ENCODE measurements around the gene MNAT1.
"Not testable (repeated sequence)": the region's sequence is repeated elsewhere in the genome, so short reads cannot be mapped to it uniquely, and the experiment has no call there.

Gene MNAT1

DNA sequence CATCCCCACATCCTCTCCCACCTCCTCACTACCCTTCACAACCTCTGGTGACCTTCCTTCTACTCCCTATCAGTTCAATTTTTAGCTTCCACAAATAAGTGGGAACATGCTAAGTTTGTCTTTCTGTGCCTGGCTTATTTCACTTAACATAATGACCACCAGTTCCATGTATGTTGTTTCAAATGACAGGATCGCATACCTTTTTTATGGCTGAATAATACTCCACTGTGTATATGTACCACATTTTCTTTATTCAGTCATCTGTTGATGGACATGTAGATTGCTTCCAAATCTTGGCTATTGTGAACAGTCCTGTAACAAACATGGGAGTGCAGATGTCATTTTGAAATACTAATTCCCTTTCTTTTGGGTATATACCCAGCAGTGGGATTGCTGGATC lies 147.7 kb downstream of the MNAT1 start:
- DNase-seq (ENCODE audit: low spot score), result no peak

- no peak for DNase-seq (ENCODE audit: low spot score)
Measured at GRCh38 chr14:60884134-60884533, 149.6 kb downstream of the MNAT1 start.

GRCh38 chr14:60890636-60891035 lies 156.1 kb downstream of the MNAT1 start:
- DNase-seq (ENCODE audit: low spot score), result not testable (repeated sequence)

GRCh38 chr14:60893911-60894310 lies 159.3 kb downstream of the MNAT1 start:
- no peak for DNase-seq (ENCODE audit: low spot score)

DNA sequence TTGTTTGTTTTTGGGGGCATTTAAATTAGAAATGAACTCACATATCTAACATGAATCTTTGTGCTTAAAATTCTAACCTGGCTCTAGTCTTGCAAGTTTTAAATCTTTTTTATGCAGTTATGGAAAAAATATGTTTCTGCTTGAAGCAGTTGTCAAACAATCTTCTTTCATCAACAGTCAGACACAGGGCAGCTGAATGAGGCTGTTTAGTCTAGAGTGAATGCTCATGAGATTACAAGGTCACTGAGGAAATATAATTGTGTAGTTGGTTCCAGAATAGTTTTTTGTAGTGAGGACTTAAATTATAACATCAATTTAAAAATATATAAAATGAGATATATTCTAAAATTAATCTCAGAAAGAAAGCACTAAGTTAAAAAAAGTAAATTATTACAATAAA lies 169.8 kb downstream of the MNAT1 start:
- no peak for DNase-seq (ENCODE audit: low spot score)

- no peak for DNase-seq (ENCODE audit: low spot score)
Measured at GRCh38 chr14:60905923-60906322, 171.4 kb downstream of the MNAT1 start.

DNA sequence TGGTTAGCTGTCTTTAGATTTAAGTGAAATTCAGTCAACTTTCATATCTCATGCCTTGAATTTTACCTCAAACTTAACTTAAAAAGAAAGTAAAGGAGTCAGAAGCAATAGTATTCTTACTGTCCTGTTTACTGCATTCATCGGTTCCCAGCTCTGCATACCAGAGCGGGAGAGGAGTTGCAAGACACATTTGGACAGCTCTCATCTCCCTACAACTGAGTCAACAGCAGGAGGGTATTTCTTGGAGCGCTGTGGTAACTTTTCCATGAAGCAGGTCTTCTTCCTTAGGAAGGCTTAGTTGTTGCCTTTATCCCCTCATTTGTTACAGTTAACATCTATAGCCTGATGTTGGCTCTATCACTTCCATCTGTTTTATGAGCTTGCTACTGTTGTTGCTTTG lies 181.2 kb downstream of the MNAT1 start:
- no peak for DNase-seq (ENCODE audit: low spot score)

GRCh38 chr14:60922050-60922449 lies 187.5 kb downstream of the MNAT1 start:
- no peak for DNase-seq (ENCODE audit: low spot score)

- no peak for DNase-seq (ENCODE audit: low spot score)
Measured at GRCh38 chr14:60925286-60925685, 190.7 kb downstream of the MNAT1 start.

- DNase-seq (ENCODE audit: low spot score), result no peak
Measured at GRCh38 chr14:60926002-60926401, 191.4 kb downstream of the MNAT1 start.

GRCh38 chr14:60931218-60931617 lies 196.7 kb downstream of the MNAT1 start:
- DNase-seq (ENCODE audit: low spot score), result no peak

- DNase-seq (ENCODE audit: low spot score), result peak; percentile 27
Measured at GRCh38 chr14:60933920-60934655, 199.5 kb downstream of the MNAT1 start.

- DNase-seq (ENCODE audit: low spot score), result no peak
Measured at GRCh38 chr14:60935319-60935718, 200.8 kb downstream of the MNAT1 start.

GRCh38 chr14:60943637-60944032 lies 209.1 kb downstream of the MNAT1 start:
- DNase-seq (ENCODE audit: low spot score), result no peak

DNA sequence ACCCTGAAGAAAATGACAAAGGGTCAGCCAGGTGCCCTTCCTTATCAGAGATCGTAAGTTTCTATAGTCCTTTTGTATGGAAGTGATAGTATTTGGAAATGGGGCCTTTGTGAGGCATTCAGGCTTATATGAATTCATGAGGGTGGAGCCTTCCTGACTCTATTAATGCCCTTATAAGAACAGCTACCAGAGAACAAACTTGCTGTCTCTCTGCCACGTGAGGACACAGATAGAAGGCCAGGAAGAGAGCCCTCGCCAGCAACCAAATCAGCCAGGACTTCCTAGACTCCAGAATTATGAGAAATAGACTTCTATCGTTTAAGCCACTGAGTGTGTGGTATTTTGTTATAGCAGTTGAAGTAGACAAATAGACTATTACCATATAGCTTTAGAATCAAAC lies 209.6 kb downstream of the MNAT1 start:
- DNase-seq (ENCODE audit: low spot score), result no peak

GRCh38 chr14:60945984-60946383 lies 211.4 kb downstream of the MNAT1 start:
- DNase-seq (ENCODE audit: low spot score), result no peak

DNA sequence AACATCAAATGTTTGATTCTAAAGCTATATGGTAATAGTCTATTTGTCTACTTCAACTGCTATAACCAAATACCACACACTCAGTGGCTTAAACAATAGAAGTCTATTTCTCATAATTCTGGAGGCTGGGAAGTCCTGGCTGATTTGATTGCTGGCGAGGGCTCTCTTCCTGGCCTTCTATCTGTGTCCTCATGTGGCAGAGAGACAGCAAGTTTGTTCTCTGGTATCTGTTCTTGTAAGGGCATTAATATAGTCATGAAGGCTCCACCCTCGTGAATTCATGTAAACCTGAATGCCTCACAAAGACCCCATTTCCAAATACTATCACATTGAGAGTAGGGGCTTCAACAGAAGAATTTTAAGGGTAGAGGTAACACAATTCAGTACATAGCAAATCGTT lies 212.2 kb downstream of the MNAT1 start:
- DNase-seq (ENCODE audit: low spot score), result no peak

DNA sequence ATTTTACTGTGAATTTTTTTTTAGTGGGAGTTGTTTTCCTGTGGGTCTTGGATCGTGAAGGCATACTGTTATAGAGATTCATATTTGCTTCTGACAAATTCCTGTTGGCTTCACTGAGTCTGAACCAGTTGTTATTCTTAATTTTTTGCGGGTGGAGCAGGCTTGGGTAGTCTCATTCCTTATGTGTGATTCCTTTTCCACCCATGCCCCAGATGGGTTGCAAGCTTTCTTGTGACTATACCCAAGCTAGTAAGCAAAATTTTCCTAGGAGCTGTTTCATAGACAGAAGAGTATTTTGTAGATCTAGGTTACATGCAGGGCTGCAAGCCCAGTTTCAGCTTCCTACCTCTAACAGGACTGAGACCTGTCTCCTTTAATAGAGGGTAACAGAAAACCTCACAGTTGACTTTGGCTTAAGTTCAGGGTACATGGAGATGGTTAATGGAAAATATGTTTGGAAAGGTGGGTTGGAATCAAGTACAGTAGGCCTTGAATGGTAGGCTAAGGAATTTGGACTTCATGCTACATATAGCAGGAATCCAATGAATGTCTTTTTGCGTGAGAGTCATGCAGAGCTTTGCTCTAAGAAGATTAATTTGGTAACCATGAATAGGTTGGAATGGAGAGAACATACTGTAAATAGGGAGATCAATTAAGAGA lies 217.3 kb downstream of the MNAT1 start:
- no peak for DNase-seq (ENCODE audit: low spot score)

DNA sequence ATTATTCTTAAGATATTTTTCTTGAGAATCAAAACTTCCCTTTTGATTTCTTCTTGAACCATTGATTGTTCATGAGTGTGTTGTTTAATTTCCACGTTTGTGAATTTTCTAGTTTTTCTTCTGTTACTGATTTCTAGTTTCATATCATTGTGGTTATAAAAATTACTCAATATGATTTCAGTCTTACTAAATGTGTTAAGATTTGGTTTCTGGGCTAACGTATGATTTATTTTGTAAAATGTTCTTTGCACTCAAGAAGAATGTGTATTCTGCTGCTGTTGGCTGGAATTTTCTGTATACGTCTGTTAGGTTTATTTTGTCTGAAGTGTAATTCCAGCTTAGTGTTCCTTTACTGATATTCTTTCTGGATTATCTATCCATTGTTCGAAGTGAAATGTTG lies 221.6 kb downstream of the MNAT1 start:
- no peak for DNase-seq (ENCODE audit: low spot score)

DNA sequence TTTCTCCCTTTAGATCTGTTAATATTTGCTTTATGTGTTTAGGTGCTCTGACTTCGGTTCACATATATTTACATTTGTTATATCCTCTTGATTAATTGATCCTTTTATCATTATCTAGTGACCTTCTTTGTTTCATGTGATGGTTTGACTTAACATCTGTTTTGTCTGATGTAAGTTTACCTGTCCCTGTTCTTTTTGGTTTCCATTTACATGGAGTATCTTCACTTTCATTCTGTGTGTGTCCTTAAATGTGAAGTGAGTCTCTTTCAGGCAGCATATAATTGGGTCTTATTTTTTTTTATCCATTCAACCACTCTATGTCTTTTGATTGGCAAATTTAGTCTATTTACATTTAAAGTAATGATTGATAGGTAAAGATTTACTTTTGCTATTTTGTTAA lies 222.1 kb downstream of the MNAT1 start:
- no peak for DNase-seq (ENCODE audit: low spot score)

DNA sequence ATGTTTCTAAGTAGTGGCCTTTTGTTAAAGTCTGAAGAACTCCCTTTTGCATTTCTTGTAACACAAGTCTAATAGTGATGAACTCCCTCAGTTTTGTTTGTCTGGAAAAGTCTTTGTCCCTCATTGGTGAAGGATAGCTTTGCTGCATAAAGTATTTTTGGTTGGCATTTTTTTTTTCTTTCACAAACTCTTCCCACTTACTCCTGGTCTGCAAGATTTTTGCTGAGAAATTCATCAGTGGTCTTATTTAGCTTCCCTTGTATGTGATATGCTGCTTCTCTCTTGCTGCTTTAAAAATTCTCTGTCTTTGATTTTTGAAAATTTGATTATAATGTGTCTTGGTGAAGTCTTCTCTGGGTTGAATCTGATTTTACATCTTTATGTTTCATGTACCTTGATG lies 223.6 kb downstream of the MNAT1 start:
- DNase-seq (ENCODE audit: low spot score), result no peak

DNA sequence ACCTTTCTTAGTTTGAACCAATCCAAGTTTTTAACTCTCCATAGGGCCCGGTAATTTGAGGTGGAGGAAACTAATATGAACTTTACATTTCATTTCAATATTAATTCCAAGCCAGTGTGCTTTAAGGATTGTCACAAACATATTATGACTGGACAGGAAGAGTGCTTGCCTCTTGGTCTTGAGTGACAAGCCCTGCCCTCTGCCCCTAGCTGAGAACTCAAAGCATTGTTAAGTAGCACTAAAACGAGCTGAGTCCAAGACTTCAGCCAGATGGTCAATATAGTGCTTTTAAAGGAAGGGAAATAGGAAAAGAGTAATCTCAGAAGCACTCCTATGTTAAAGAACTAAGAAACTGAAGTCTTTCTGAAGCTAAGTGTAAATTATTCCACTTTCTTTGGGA lies 229.2 kb downstream of the MNAT1 start:
- no peak for DNase-seq (ENCODE audit: low spot score)

DNA sequence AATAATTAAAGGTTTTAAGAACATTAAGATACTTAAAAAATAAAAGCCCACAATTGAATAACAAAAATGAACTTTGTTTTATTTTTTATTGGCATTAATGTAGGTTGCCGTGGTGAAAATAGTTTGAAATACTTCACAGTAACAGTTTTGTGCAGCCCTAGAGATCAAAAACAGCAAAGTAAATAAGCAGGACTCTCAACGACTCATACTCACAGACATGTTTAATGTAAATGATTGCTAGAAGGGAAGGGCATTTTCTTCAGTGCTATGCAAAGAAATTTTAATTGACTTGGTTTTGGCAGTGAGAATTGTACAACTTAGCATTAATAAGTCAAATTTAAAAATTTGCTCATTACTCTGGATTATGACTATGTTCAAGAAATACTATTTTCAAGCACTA lies 230.3 kb downstream of the MNAT1 start:
- no peak for DNase-seq (ENCODE audit: low spot score)

GRCh38 chr14:60965402-60965801 lies 230.8 kb downstream of the MNAT1 start:
- DNase-seq (ENCODE audit: low spot score), result no peak

All from hematopoietic multipotent progenitor cell treated with erythropoietin and hydrocortisone succinate and interleukin-3 and kit ligand, for 17 days (in vitro differentiated cells).